PC-3 (cell line): ENCODE results near the gene LRRC39.

Experiments used
- EZH2 ChIP-seq: fragments of 300-600 bp; sonication (generic); IDR thresholded peaks from one replicate; pipeline ENCODE4 v1.6.1; 2017; ENCODE audit warnings: antibody characterized with exemption, mild to moderate bottlenecking, low read length; ENCODE audit not compliant: unreplicated experiment
- EZH2phosphoT487 ChIP-seq: fragments of 300-600 bp; sonication (generic); IDR thresholded peaks from 2 replicates; pipeline ENCODE4 v1.6.1; 2018; ENCODE audit warnings: mild to moderate bottlenecking, antibody characterized with exemption, low read length, borderline replicate concordance
- TF ChIP-seq, protein P1 (sequence below): fragments of 300-600 bp; sonication (generic); conservative IDR thresholded peaks from 2 replicates; pipeline ENCODE4 v1.5.1; 2017; ENCODE audit warnings: antibody characterized with exemption, low read depth, mild to moderate bottlenecking, low read length

DNA sequence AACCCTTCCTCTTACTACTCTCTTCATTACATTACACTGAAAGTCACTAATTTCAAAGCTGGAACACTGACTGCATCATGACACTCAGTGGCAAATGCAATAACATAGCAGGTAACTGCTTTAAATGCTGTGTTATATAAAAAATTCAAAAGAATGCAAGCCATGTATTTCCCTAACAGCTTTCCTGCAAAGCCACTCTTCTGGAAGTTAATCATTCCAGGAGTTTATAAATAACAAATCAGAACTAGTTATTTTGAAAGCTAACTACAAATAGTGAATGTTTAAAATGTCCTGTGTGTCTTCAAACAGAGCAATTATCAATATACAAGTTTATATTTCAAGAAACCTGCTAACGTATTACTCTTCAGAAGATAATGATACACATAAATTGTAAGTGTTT is 37.0 kb upstream of the LRRC39 start:
- TF ChIP-seq, protein P1, sequence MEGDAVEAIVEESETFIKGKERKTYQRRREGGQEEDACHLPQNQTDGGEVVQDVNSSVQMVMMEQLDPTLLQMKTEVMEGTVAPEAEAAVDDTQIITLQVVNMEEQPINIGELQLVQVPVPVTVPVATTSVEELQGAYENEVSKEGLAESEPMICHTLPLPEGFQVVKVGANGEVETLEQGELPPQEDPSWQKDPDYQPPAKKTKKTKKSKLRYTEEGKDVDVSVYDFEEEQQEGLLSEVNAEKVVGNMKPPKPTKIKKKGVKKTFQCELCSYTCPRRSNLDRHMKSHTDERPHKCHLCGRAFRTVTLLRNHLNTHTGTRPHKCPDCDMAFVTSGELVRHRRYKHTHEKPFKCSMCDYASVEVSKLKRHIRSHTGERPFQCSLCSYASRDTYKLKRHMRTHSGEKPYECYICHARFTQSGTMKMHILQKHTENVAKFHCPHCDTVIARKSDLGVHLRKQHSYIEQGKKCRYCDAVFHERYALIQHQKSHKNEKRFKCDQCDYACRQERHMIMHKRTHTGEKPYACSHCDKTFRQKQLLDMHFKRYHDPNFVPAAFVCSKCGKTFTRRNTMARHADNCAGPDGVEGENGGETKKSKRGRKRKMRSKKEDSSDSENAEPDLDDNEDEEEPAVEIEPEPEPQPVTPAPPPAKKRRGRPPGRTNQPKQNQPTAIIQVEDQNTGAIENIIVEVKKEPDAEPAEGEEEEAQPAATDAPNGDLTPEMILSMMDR = no peak
- TF ChIP-seq EZH2 (no peak), EZH2phosphoT487 (no peak)
